MM.1S (cell line): Measurements from ENCODE around the gene TCF19.
A peak's percentile ranks its signal among the peaks of the same experiment; 100 is the strongest.

Source experiments
- DNase-seq: peaks from one replicate; pipeline ENCODE4 v3.0.0-alpha.2; 2015
- H2AFZ ChIP-seq: fragments of 300-600 bp; sonication (generic); 2 replicates; pipeline ENCODE4 v1.6.0; 2016; ENCODE audit warnings: antibody characterized with exemption, low read length
- H3F3A ChIP-seq: fragments of 300-600 bp; sonication (generic); 2 replicates; pipeline ENCODE4 v1.6.1; 2016; ENCODE audit warnings: mild to moderate bottlenecking, antibody characterized with exemption, low read length, moderate library complexity, mixed read lengths; ENCODE audit not compliant: insufficient read depth
- H3K27ac ChIP-seq: fragments of 300-600 bp; sonication (generic); 2 replicates; pipeline ENCODE4 v1.5.1; 2016; ENCODE audit warnings: mild to moderate bottlenecking, low read length
- H3K27me3 ChIP-seq: fragments of 300-600 bp; sonication (generic); replicated peaks from 2 replicates; pipeline ENCODE4 v1.6.0; 2016; ENCODE audit warnings: low read length; ENCODE audit not compliant: insufficient read depth
- H3K36me3 ChIP-seq: fragments of 300-600 bp; sonication (generic); replicated peaks from 2 replicates; pipeline ENCODE4 v1.6.1; 2016; ENCODE audit warnings: mild to moderate bottlenecking, low read length, mixed read lengths; ENCODE audit not compliant: insufficient read depth
- H3K4me1 ChIP-seq: fragments of 300-600 bp; sonication (generic); 2 replicates; pipeline ENCODE4 v1.6.1; 2016; ENCODE audit warnings: low read length, mixed read lengths
- H3K4me2 ChIP-seq: fragments of 300-600 bp; sonication (generic); 2 replicates; pipeline ENCODE4 v1.6.0; 2016; ENCODE audit warnings: low read depth, low read length
- H3K4me3 ChIP-seq: fragments of 300-600 bp; sonication (generic); 2 replicates; pipeline ENCODE4 v1.5.1; 2016; ENCODE audit warnings: low read length, mixed read lengths
- H3K79me2 ChIP-seq: fragments of 300-600 bp; sonication (generic); 2 replicates; pipeline ENCODE4 v1.6.1; 2016; ENCODE audit warnings: mixed run types, low read length, mixed read lengths
- H3K9ac ChIP-seq: fragments of 300-600 bp; sonication (generic); 2 replicates; pipeline ENCODE4 v1.6.1; 2016; ENCODE audit warnings: low read length, mixed read lengths
- H3K9me2 ChIP-seq: fragments of 300-600 bp; sonication (generic); replicated peaks from 2 replicates; pipeline ENCODE4 v1.6.1; 2016; ENCODE audit warnings: mild to moderate bottlenecking, low read length, mixed read lengths; ENCODE audit not compliant: insufficient read depth
- H3K9me3 ChIP-seq: fragments of 300-600 bp; sonication (generic); replicated peaks from 2 replicates; pipeline ENCODE4 v1.6.1; 2016; ENCODE audit warnings: mild to moderate bottlenecking, low read length, mixed read lengths; ENCODE audit not compliant: insufficient read depth
- H4K20me1 ChIP-seq: fragments of 300-600 bp; sonication (generic); 2 replicates; pipeline ENCODE4 v1.6.1; 2016; ENCODE audit warnings: mild to moderate bottlenecking, low read length, moderate library complexity, mixed read lengths; ENCODE audit not compliant: insufficient read depth
- CTCF ChIP-seq: fragments of 300-600 bp; sonication (generic); IDR thresholded peaks from 2 replicates; pipeline ENCODE4 v1.5.1; 2016; ENCODE audit warnings: antibody characterized with exemption, low read length, mixed read lengths
- EZH2 ChIP-seq: fragments of 300-600 bp; sonication (generic); optimal IDR thresholded peaks from 2 replicates; pipeline ENCODE3; 2017; ENCODE audit warnings: low read depth, mild to moderate bottlenecking, antibody characterized with exemption, low read length, mixed read lengths
- EZH2phosphoT487 ChIP-seq: fragments of 300-600 bp; sonication (generic); IDR thresholded peaks from 2 replicates; pipeline ENCODE4 v1.6.1; 2018; ENCODE audit warnings: antibody characterized with exemption, low read length

Gene TCF19

GRCh38 chr6:31158863-31159855 lies 770 bp downstream of the TCF19 start:
- Histone ChIP-seq H3K27me3 (no peaks in the 10 kb centered on the region), H3K9me2 (no peaks in the 10 kb centered on the region), H3K27ac (peak overlapping the region; percentile 46; the same call in 1 of the 2 replicates), H3K9ac (peak overlapping the region; percentile 78), H3K4me1 (peaks cover 38% of the 10 kb centered on the region), H3K36me3 (no peaks in the 10 kb centered on the region), H3K4me3 (peak overlapping the region; percentile 84), H3K4me2 (peak overlapping the region; percentile 70), H3K79me2 (peaks cover 40% of the 10 kb centered on the region), H3K9me3 (no peaks in the 10 kb centered on the region), H3F3A (0 out of 2 replicates have a peak, but pooled peaks cover 8% of the 10 kb centered on the region), H2AFZ (peak overlapping the region; percentile 78), H4K20me1 (no peaks in the 10 kb centered on the region; the same call in 1 of the 2 replicates)
- TF ChIP-seq EZH2: no peak
- peak; percentile 26 for TF ChIP-seq CTCF
- peak; percentile 26 for DNase-seq

GRCh38 chr6:31161216-31162126 lies 3.1 kb downstream of the TCF19 start:
- no peak overlapping the region for H2AFZ ChIP-seq
- peaks cover 40% of the 10 kb centered on the region for H3K79me2 ChIP-seq
- no peaks in the 10 kb centered on the region; the same call in 1 of the 2 replicates for H4K20me1 ChIP-seq
- H3K4me2 ChIP-seq: no peak overlapping the region
- H3K4me3 ChIP-seq: no peak overlapping the region
- H3K27ac ChIP-seq: no peak overlapping the region
- no peaks in the 10 kb centered on the region for H3K9me3 ChIP-seq
- peaks cover 46% of the 10 kb centered on the region for H3K4me1 ChIP-seq
- no peak overlapping the region for H3K9ac ChIP-seq
- H3K27me3 ChIP-seq: no peaks in the 10 kb centered on the region
- peaks cover 11% of the 10 kb centered on the region for H3F3A ChIP-seq
- no peaks in the 10 kb centered on the region for H3K9me2 ChIP-seq
- no peaks in the 10 kb centered on the region for H3K36me3 ChIP-seq
- no peak for DNase-seq
- TF ChIP-seq CTCF (no peak), EZH2 (no peak), EZH2phosphoT487 (no peak)

- no peaks in the 10 kb centered on the region for H3K9me3 ChIP-seq
- no peaks in the 10 kb centered on the region for H3K27me3 ChIP-seq
- H3K36me3 ChIP-seq: no peaks in the 10 kb centered on the region
- peaks cover 40% of the 10 kb centered on the region for H3K4me1 ChIP-seq
- no peak for DNase-seq
- H3K4me3 ChIP-seq: no peak overlapping the region
- H4K20me1 ChIP-seq: no peaks in the 10 kb centered on the region; the same call in 1 of the 2 replicates
- no peak overlapping the region for H3K9ac ChIP-seq
- no peak overlapping the region for H2AFZ ChIP-seq
- TF ChIP-seq EZH2phosphoT487 (no peak), CTCF (no peak), EZH2 (no peak)
- peaks cover 40% of the 10 kb centered on the region for H3K79me2 ChIP-seq
- no peaks in the 10 kb centered on the region for H3K9me2 ChIP-seq
- H3K27ac ChIP-seq: no peak overlapping the region
- peak overlapping the region; percentile 21; the same call in 1 of the 2 replicates for H3K4me2 ChIP-seq
- H3F3A ChIP-seq: peaks cover 11% of the 10 kb centered on the region
Observed at GRCh38 chr6:31162463-31163165, 4.2 kb downstream of the TCF19 start.
